Breast epithelium (tissue), 3 donors: ENCODE measurements around the gene KRTAP5-4.
"Not testable (repeated sequence)": the region's sequence is repeated elsewhere in the genome, so short reads cannot be mapped to it uniquely, and the experiment has no call there.

Experiments
- CTCF ChIP-seq, 3 donors: fragments of 450-650 bp; IDR thresholded peaks; one replicate each; pipeline ENCODE4 v1.5.1; 2016 to 2017; ENCODE audit warnings: antibody characterized with exemption in 3 of 3, mild to moderate bottlenecking in 3 of 3, moderate library complexity in 3 of 3
- POLR2A ChIP-seq: fragments of 450-650 bp; IDR thresholded peaks from one replicate; pipeline ENCODE4 v1.6.1; 2016; ENCODE audit warnings: antibody characterized with exemption, mild to moderate bottlenecking, moderate library complexity
- POLR2AphosphoS5 ChIP-seq, 3 donors: sonication (generic); formaldehyde crosslinking; IDR thresholded peaks; one replicate each; pipeline ENCODE4 v1.6.1; 2017; ENCODE audit warnings: antibody characterized with exemption in 3 of 3

- not testable (repeated sequence) for TF ChIP-seq CTCF (IDR thresholded peaks at IDR 0.05); POLR2AphosphoS5 (IDR thresholded peaks at IDR 0.05); POLR2A
These were observed 14.6 kb downstream of the KRTAP5-4 start for GRCh38 chr11:1607156-1607845.
